HEK293 (cell line): Measurements from ENCODE around the gene TH.
A peak's percentile ranks its signal among the peaks of the same experiment; 100 is the strongest.

Source experiments
- CTCF ChIA-PET: fragments of 350-600 bp; formaldehyde crosslinking; extraction: SDS; loops from one replicate; lab custom pipeline; 2021; ENCODE audit warnings: antibody characterized with exemption; lab: Yijun Ruan, JAX
- POLR2A ChIA-PET: fragments of 300-600 bp; formaldehyde crosslinking; extraction: SDS; loops from one replicate; lab custom pipeline; 2020; ENCODE audit warnings: antibody characterized with exemption, inconsistent platforms; lab: Yijun Ruan, JAX
- H3K27ac ChIP-seq: fragments of 200-500 bp; sonication (Bioruptor generic); 2 replicates; pipeline ENCODE4 v1.5.1; 2014; ENCODE audit warnings: low read depth, low read length, control low read depth, inconsistent platforms; ENCODE audit errors: extremely low read depth
- H3K36me3 ChIP-seq, 2 experiments: fragments of 200-500 bp in 1 of 2; sonication (Bioruptor generic) in 1 of 2; 1 replicate in 1 of 2; 2 replicates in 1 of 2; pipeline ENCODE4 v1.5.1; 2014 to 2017; ENCODE audit warnings: inconsistent platforms in 2 of 2, low read length in 2 of 2; ENCODE audit not compliant: control insufficient read depth in 2 of 2, insufficient read depth in 1 of 2
- H3K4me1 ChIP-seq: fragments of 200-500 bp; sonication (Bioruptor generic); 2 replicates; pipeline ENCODE4 v1.5.1; 2014; ENCODE audit warnings: mild to moderate bottlenecking, low read length, inconsistent platforms; ENCODE audit not compliant: control insufficient read depth, insufficient read depth
- H3K4me3 ChIP-seq: 2 replicates; pipeline ENCODE4 v1.5.1; 2011; ENCODE audit warnings: low read depth, mild to moderate bottlenecking, control low read depth, low read length, moderate library complexity
- H3K9me3 ChIP-seq: fragments of 200-500 bp; sonication (Bioruptor generic); 2 replicates; pipeline ENCODE4 v1.5.1; 2014; ENCODE audit warnings: low read depth, low read length, inconsistent platforms; ENCODE audit not compliant: control insufficient read depth, insufficient read depth
- CTCF ChIP-seq: fragments of 450-650 bp; formaldehyde crosslinking; IDR thresholded peaks from 2 replicates; pipeline ENCODE4 v1.5.1; 2016; ENCODE audit warnings: missing biosample characterization, missing genetic modification characterization
- FEZF1 ChIP-seq: fragments of 450-650 bp; formaldehyde crosslinking; IDR thresholded peaks from 2 replicates; pipeline ENCODE4 v1.5.1; 2016; ENCODE audit warnings: missing biosample characterization, missing genetic modification characterization
- HOXA7 ChIP-seq: sonication (generic); formaldehyde crosslinking; IDR thresholded peaks from 2 replicates; pipeline ENCODE4 v1.8.1; 2022; ENCODE audit warnings: missing genetic modification reagents, borderline replicate concordance
- WT1 ChIP-seq: fragments of 450-650 bp; formaldehyde crosslinking; IDR thresholded peaks from 2 replicates; pipeline ENCODE4 v1.5.1; 2016; ENCODE audit warnings: missing biosample characterization, missing genetic modification characterization
- ZBTB7A ChIP-seq: fragments of 450-650 bp; formaldehyde crosslinking; IDR thresholded peaks from 2 replicates; pipeline ENCODE4 v1.5.1; 2016; ENCODE audit warnings: low read depth, missing biosample characterization, missing genetic modification characterization
- ZFP41 ChIP-seq: fragments of 450-650 bp; formaldehyde crosslinking; IDR thresholded peaks from 2 replicates; pipeline ENCODE4 v1.5.1; 2016; ENCODE audit warnings: missing biosample characterization, missing genetic modification characterization, borderline replicate concordance
- ZNF155 ChIP-seq: fragments of 450-650 bp; formaldehyde crosslinking; IDR thresholded peaks from 2 replicates; pipeline ENCODE4 v1.5.1; 2016; ENCODE audit warnings: missing biosample characterization, missing genetic modification characterization
- ZNF16 ChIP-seq: fragments of 450-650 bp; formaldehyde crosslinking; IDR thresholded peaks from 2 replicates; pipeline ENCODE4 v1.5.1; 2016; ENCODE audit warnings: low read depth, missing biosample characterization, missing genetic modification characterization
- ZNF18 ChIP-seq: fragments of 450-650 bp; formaldehyde crosslinking; IDR thresholded peaks from 2 replicates; pipeline ENCODE4 v1.5.1; 2016; ENCODE audit warnings: missing biosample characterization, missing genetic modification characterization
- ZNF2 ChIP-seq: fragments of 450-650 bp; formaldehyde crosslinking; IDR thresholded peaks from 2 replicates; pipeline ENCODE4 v1.5.1; 2016; ENCODE audit warnings: missing biosample characterization, missing genetic modification characterization
- ZNF202 ChIP-seq: fragments of 450-650 bp; formaldehyde crosslinking; IDR thresholded peaks from 2 replicates; pipeline ENCODE4 v1.5.1; 2016; ENCODE audit warnings: missing biosample characterization, missing genetic modification characterization, borderline replicate concordance
- ZNF23 ChIP-seq: fragments of 450-650 bp; formaldehyde crosslinking; IDR thresholded peaks from 2 replicates; pipeline ENCODE4 v1.5.1; 2016; ENCODE audit warnings: missing biosample characterization, missing genetic modification characterization, borderline replicate concordance
- ZNF248 ChIP-seq: fragments of 450-650 bp; formaldehyde crosslinking; IDR thresholded peaks from 2 replicates; pipeline ENCODE4 v1.5.1; 2017; ENCODE audit warnings: missing biosample characterization, missing genetic modification characterization
- ZNF37A ChIP-seq: fragments of 450-650 bp; IDR thresholded peaks from 2 replicates; pipeline ENCODE4 v1.5.1; 2018; ENCODE audit warnings: missing biosample characterization, missing genetic modification characterization
- ZNF544 ChIP-seq: fragments of 450-650 bp; formaldehyde crosslinking; IDR thresholded peaks from 2 replicates; pipeline ENCODE4 v1.5.0; 2017; ENCODE audit warnings: missing biosample characterization, missing genetic modification characterization
- ZNF561 ChIP-seq: fragments of 450-650 bp; IDR thresholded peaks from 2 replicates; pipeline ENCODE4 v1.5.1; 2018; ENCODE audit warnings: missing biosample characterization, missing genetic modification characterization, borderline replicate concordance
- ZNF596 ChIP-seq: fragments of 450-650 bp; IDR thresholded peaks from 2 replicates; pipeline ENCODE4 v1.5.0; 2018; ENCODE audit warnings: missing biosample characterization, mild to moderate bottlenecking, missing genetic modification characterization, moderate library complexity
- ZNF600 ChIP-seq: fragments of 450-650 bp; formaldehyde crosslinking; IDR thresholded peaks from 2 replicates; pipeline ENCODE4 v1.5.1; 2016; ENCODE audit warnings: missing biosample characterization, missing genetic modification characterization
- ZNF626 ChIP-seq: fragments of 450-650 bp; sonication (Bioruptor Pico); formaldehyde crosslinking; IDR thresholded peaks from 2 replicates; pipeline ENCODE4 v1.5.1; 2018; ENCODE audit warnings: missing biosample characterization, missing genetic modification characterization, inconsistent platforms
- ZNF654 ChIP-seq: fragments of 450-650 bp; formaldehyde crosslinking; IDR thresholded peaks from 2 replicates; pipeline ENCODE4 v1.5.1; 2016; ENCODE audit warnings: low read depth, missing biosample characterization, missing genetic modification characterization
- ZNF664 ChIP-seq: fragments of 450-650 bp; formaldehyde crosslinking; IDR thresholded peaks from 2 replicates; pipeline ENCODE4 v1.5.1; 2016; ENCODE audit warnings: missing biosample characterization, missing genetic modification characterization
- ZSCAN23 ChIP-seq: fragments of 450-650 bp; formaldehyde crosslinking; IDR thresholded peaks from 2 replicates; pipeline ENCODE4 v1.5.1; 2016; ENCODE audit warnings: missing biosample characterization, missing genetic modification characterization
- TF ChIP-seq, protein P1 (sequence below): fragments of 450-650 bp; formaldehyde crosslinking; IDR thresholded peaks from 2 replicates; pipeline ENCODE4 v1.5.1; 2016; ENCODE audit warnings: missing biosample characterization, missing genetic modification characterization
- TF ChIP-seq, protein P2 (sequence below): IDR thresholded peaks from 2 replicates; pipeline ENCODE4 v1.6.1; 2011; ENCODE audit warnings: mild to moderate bottlenecking, low read depth, low read length, borderline replicate concordance
- TF ChIP-seq, protein P3 (sequence below): fragments of 450-650 bp; formaldehyde crosslinking; IDR thresholded peaks from 2 replicates; pipeline ENCODE4 v1.5.1; 2016; ENCODE audit warnings: missing biosample characterization, missing genetic modification characterization

Gene TH

DNA sequence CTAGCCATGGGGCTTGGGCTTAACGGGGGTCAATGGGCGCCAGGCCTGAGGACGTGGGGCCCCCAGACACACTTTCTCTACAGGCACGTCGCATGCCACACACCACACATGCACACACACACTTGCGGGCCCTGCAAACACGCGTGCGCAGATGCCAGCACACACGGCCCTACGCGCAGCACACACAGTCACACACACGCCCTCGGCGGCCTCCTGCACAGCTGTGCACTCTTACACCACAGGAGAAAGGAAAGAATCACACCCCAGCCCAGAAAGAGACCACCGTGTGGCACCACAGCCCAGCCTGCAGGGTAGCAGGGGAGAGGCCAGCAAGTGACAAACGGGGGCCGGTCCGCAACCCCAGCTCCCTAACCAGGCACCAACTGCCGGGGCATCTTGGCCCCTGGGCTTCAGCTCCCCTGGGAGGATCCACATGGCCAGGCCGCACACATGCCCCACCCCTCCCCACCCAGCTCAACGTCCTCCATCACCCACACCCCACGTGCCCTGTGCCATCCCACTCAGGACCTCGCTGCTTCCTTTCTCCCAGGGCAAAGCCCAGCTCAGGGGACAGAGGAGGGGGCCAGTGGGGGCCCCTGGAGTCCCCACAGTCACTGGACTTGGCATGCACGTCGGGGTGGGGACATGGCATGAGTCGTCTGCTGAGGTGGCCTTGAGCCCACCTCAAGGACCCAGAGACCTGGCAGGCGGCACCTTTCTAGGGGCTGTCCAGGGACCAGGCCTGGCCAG, 26.3 kb upstream of the TH start (continued):
- no peak for TF ChIP-seq ZNF37A (tag by site-specific recombination)
- TF ChIP-seq, protein P1, sequence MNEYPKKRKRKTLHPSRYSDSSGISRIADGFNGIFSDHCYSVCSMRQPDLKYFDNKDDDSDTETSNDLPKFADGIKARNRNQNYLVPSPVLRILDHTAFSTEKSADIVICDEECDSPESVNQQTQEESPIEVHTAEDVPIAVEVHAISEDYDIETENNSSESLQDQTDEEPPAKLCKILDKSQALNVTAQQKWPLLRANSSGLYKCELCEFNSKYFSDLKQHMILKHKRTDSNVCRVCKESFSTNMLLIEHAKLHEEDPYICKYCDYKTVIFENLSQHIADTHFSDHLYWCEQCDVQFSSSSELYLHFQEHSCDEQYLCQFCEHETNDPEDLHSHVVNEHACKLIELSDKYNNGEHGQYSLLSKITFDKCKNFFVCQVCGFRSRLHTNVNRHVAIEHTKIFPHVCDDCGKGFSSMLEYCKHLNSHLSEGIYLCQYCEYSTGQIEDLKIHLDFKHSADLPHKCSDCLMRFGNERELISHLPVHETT (tag by site-specific recombination), result no peak
- TF ChIP-seq ZNF600, result no peak
- TF ChIP-seq ZNF596 (tag by site-specific recombination), result no peak

DNA sequence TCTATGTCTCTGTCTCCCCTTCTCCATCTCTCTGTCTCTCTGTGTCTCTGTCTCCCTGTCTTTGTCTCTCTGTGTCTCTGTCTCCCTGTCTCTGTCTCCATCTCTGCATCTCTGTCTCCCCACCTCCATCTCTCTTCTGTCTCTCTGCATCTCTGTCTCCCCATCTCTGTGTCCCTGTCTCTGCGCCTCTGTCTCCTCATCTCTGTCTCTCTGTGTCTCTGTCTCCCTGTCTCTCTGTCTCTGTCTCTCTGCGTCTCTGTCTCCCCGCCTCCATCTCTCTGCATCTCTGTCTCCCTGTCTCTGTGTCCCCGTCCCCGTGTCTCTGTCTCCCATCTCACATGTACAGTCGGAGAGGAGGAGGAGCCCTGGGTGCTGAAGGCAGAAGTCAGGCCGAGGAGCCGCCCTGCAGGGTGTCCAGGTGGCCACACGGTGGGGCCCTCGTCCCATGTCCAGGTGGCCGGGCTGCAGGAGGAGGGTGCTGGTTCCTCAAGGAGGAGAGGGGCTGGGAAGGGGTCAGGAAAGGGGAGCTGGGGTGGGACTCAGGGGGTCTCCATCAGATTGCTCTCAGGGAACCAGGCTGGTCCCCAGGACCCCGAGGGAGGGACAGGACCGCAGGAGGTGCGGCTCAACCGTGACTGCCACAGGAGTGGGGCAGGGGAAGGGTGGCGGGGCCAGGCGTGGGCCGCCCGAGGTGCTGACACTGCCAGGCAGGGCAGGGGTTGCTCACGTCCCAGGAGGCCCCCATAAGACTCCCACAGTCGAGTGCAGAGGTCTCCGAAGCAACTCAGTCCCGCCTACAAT, 25.6 kb upstream of the TH start:
- POLR2A ChIA-PET, result interaction anchor here (0.5 kb wide), 1 partner anchor 53 kb away, joined by 3 read pairs; no protein-coding TSS in a partner anchor
- TF ChIP-seq ZNF654 (peak; percentile 72), ZSCAN23 (tag by site-specific recombination) (no peak), CTCF (tag by site-specific recombination) (peak; percentile 79), ZNF202 (0 out of 2 replicates have a peak, but pooled peaks have one; percentile 75), ZFP41 (tag by site-specific recombination) (no peak), ZNF2 (0 out of 2 replicates have a peak, but pooled peaks have one; percentile 21)
- TF ChIP-seq, all 188 proteins: peak for 4
- CTCF ChIA-PET, result interaction anchor here (0.6 to 3.1 kb wide), 19 partner anchors 8 to 427 kb away, joined by 3 to 33 read pairs (median 4); no protein-coding TSS in a partner anchor
- no peaks in the 10 kb centered on the region for H3K36me3 ChIP-seq
- H3K9me3 ChIP-seq, result no peaks in the 10 kb centered on the region
- H3K4me1 ChIP-seq, result no peaks in the 10 kb centered on the region
- H3K4me3 ChIP-seq, result no peak overlapping the region
- no peak overlapping the region for H3K27ac ChIP-seq

DNA sequence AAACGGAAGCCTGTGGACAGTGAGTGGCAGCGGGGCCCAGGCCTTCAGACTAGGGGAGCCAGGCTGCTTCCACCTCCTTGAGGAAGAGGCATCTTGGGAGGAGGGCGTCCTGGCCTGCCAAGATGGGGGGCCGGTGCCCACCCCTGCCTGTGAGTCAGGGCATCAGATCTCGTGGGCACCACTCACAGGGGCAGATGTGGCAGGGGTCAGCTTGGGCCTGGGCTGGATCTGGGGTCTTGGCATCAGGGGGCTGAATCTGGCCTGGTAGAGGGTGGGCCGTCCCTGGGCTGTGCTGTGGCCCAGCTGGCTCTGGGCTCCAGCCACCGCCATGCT, 24.1 kb upstream of the TH start:
- CTCF ChIA-PET, result interaction anchor here (0.6 to 2.3 kb wide), 12 partner anchors 9 to 273 kb away, joined by 3 to 22 read pairs (median 4); partner anchors contain the start of gene TH
- no peak for TF ChIP-seq ZNF664 (tag by site-specific recombination)
- TF ChIP-seq ZNF544 (tag by site-specific recombination), result no peak
- no peak for TF ChIP-seq ZNF248
- TF ChIP-seq, protein P2, sequence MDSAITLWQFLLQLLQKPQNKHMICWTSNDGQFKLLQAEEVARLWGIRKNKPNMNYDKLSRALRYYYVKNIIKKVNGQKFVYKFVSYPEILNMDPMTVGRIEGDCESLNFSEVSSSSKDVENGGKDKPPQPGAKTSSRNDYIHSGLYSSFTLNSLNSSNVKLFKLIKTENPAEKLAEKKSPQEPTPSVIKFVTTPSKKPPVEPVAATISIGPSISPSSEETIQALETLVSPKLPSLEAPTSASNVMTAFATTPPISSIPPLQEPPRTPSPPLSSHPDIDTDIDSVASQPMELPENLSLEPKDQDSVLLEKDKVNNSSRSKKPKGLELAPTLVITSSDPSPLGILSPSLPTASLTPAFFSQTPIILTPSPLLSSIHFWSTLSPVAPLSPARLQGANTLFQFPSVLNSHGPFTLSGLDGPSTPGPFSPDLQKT, result no peak
- TF ChIP-seq ZBTB7A (tag by site-specific recombination), result no peak
- TF ChIP-seq ZNF626 (tag by site-specific recombination), result no peak
- no peak for TF ChIP-seq ZNF16 (tag by site-specific recombination)
- TF ChIP-seq HOXA7 (CRISPR knock-in tag), result no peak
- no peak for TF ChIP-seq ZFP41 (tag by site-specific recombination)
- no peak for TF ChIP-seq FEZF1 (tag by site-specific recombination)
- TF ChIP-seq, protein P3, sequence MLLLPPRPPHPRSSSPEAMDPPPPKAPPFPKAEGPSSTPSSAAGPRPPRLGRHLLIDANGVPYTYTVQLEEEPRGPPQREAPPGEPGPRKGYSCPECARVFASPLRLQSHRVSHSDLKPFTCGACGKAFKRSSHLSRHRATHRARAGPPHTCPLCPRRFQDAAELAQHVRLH, result no peak
- TF ChIP-seq WT1, result no peak
- TF ChIP-seq ZNF18 (tag by site-specific recombination), result no peak
- no peak for TF ChIP-seq ZNF561 (tag by site-specific recombination)
- TF ChIP-seq ZNF23 (tag by site-specific recombination), result no peak
- TF ChIP-seq ZNF155 (tag by site-specific recombination), result no peak
- H3K27ac ChIP-seq, result no peak overlapping the region
- H3K4me1 ChIP-seq, result no peaks in the 10 kb centered on the region
- H3K9me3 ChIP-seq, result no peaks in the 10 kb centered on the region
- H3K4me3 ChIP-seq, result no peak overlapping the region
- POLR2A ChIA-PET, result no interaction called here
- no peaks in the 10 kb centered on the region for H3K36me3 ChIP-seq
